GM12878 (cell line): ENCODE measurements around the gene ATP10A. TPM values are rescaled to one million over a fixed set of nuclear protein-coding genes. Genes with fewer than 3 reads are reported as not detected.

Source experiments
- ATAC-seq: fragments of 200-7000 bp; cut with Tn5 transposase; 3 replicates; pipeline ENCODE4 v1.9.1; 2020; ENCODE audit warnings: mild to moderate bottlenecking, moderate library complexity
- BruUV-seq: library from RNA; stranded (reverse); fragments of 400-500 nt; replicated peaks from 2 replicates; lab custom pipeline; 2021; lab: Mats Ljungman, UMichigan
- CTCF ChIA-PET: fragments of 300-600 bp; sonication (Branson Sonifier 250); formaldehyde crosslinking; extraction: SDS; loops from one replicate; lab custom pipeline; 2021; ENCODE audit warnings: inconsistent platforms; lab: Yijun Ruan, JAX
- POLR2A ChIA-PET: fragments of 350-600 bp; formaldehyde crosslinking; extraction: SDS; loops from one replicate; lab custom pipeline; 2021; ENCODE audit warnings: inconsistent platforms; lab: Charles Lee
- RAD21 ChIA-PET: fragments of 300-600 bp; sonication (Branson Sonifier 250); formaldehyde crosslinking; loops from one replicate; lab custom pipeline; 2023; ENCODE audit warnings: antibody characterized with exemption; ENCODE audit not compliant: unreplicated experiment; lab: Charles Lee
- SMC1A ChIA-PET: fragments of 300-600 bp; sonication (Branson Sonifier 250); formaldehyde crosslinking; loops from one replicate; lab custom pipeline; 2023; ENCODE audit not compliant: unreplicated experiment, uncharacterized antibody; lab: Charles Lee
- DNase-seq: peaks from one replicate; pipeline ENCODE4 v3.0.0-alpha.2; 2011; ENCODE audit warnings: low read depth, low spot score
- FAIRE-seq: peaks from 3 replicates; lab custom pipeline; 2011; peaks lifted over from hg19 to GRCh38; lab: Jason Lieb, UNC
- H2AFZ ChIP-seq: 2 replicates; pipeline ENCODE4 v1.6.0; 2011; ENCODE audit warnings: low read depth, low read length, control low read depth; ENCODE audit not compliant: control insufficient read depth
- H3K27ac ChIP-seq: 2 replicates; pipeline ENCODE4 v1.5.1; 2011; ENCODE audit warnings: control low read depth; ENCODE audit not compliant: control insufficient read depth, insufficient read depth
- H3K27me3 ChIP-seq, 2 experiments: replicated peaks in 1 of 2; 2 replicates each; pipeline versions ENCODE4 v1.6.0 to v1.6.1; 2011; ENCODE audit warnings: low read length in 1 of 2; ENCODE audit not compliant: control insufficient read depth in 2 of 2, insufficient read depth in 2 of 2
- H3K36me3 ChIP-seq, 2 experiments: 2 replicates each; pipeline ENCODE4 v1.5.1; 2011; ENCODE audit warnings: low read length in 1 of 2; ENCODE audit not compliant: control insufficient read depth in 2 of 2, insufficient read depth in 2 of 2
- H3K4me1 ChIP-seq: 2 replicates; pipeline ENCODE4 v1.6.1; 2011; ENCODE audit warnings: mild to moderate bottlenecking, low read length, moderate library complexity, mixed read lengths; ENCODE audit not compliant: control insufficient read depth, insufficient read depth
- H3K4me2 ChIP-seq: 2 replicates; pipeline ENCODE4 v1.6.0; 2011; ENCODE audit warnings: control low read depth; ENCODE audit not compliant: control insufficient read depth, insufficient read depth
- H3K4me3 ChIP-seq: fragments of 200-600 bp; sonication (generic); 2 replicates; pipeline ENCODE4 v1.5.1; 2016
- H3K79me2 ChIP-seq: 2 replicates; pipeline ENCODE4 v1.6.0; 2011; ENCODE audit warnings: low read length; ENCODE audit not compliant: control insufficient read depth, insufficient read depth
- H3K9ac ChIP-seq: 2 replicates; pipeline ENCODE4 v1.8.0; 2011; ENCODE audit warnings: low read length, control low read depth, mixed read lengths; ENCODE audit not compliant: control insufficient read depth, insufficient read depth
- H3K9me3 ChIP-seq: replicated peaks from 3 replicates; pipeline ENCODE4 v1.5.1; 2011; ENCODE audit warnings: mild to moderate bottlenecking, low read length; ENCODE audit not compliant: control insufficient read depth, insufficient read depth
- H4K20me1 ChIP-seq: 2 replicates; pipeline ENCODE4 v1.6.0; 2011; ENCODE audit not compliant: control insufficient read depth, insufficient read depth
- BCLAF1 ChIP-seq: fragments of 450-650 bp; IDR thresholded peaks from 2 replicates; pipeline ENCODE4 v1.6.1; 2017; ENCODE audit warnings: antibody characterized with exemption, mild to moderate bottlenecking, moderate library complexity
- CBFB ChIP-seq: IDR thresholded peaks from 2 replicates; pipeline ENCODE4 v1.6.1; 2016; ENCODE audit warnings: antibody characterized with exemption, low read depth
- IRF3 ChIP-seq: fragments of 450-650 bp; IDR thresholded peaks from 2 replicates; pipeline ENCODE4 v1.6.1; 2014; ENCODE audit warnings: mild to moderate bottlenecking
- MEF2A ChIP-seq: IDR thresholded peaks from 2 replicates; pipeline ENCODE4 v1.6.1; 2011; ENCODE audit warnings: low read depth, mild to moderate bottlenecking, low read length, moderate library complexity; ENCODE audit not compliant: insufficient read depth
- MLLT1 ChIP-seq: fragments of 450-650 bp; IDR thresholded peaks from 2 replicates; pipeline ENCODE4 v1.6.1; 2016; ENCODE audit warnings: mild to moderate bottlenecking
- SPI1 ChIP-seq: IDR thresholded peaks from 2 replicates; pipeline ENCODE4 v1.6.1; 2011; ENCODE audit warnings: low read depth, mild to moderate bottlenecking, low read length, moderate library complexity, borderline replicate concordance; ENCODE audit not compliant: insufficient read depth
- SRF ChIP-seq, 2 experiments: IDR thresholded peaks; 2 replicates each; pipeline ENCODE4 v1.6.1; 2011; ENCODE audit warnings: low read depth in 2 of 2, low read length in 2 of 2, mild to moderate bottlenecking in 1 of 2, moderate library complexity in 1 of 2
- YBX1 ChIP-seq: fragments of 450-650 bp; IDR thresholded peaks from 2 replicates; pipeline ENCODE4 v1.6.1; 2016; ENCODE audit warnings: antibody characterized with exemption
- ZNF274 ChIP-seq: IDR thresholded peaks from one replicate; pipeline ENCODE4 v1.8.0; 2011; ENCODE audit not compliant: insufficient read length, insufficient read depth
- ZSCAN29 ChIP-seq: fragments of 450-650 bp; IDR thresholded peaks from 2 replicates; pipeline ENCODE4 v1.6.1; 2017; ENCODE audit warnings: mild to moderate bottlenecking, moderate library complexity
- WGBS: methylation state at CpG from one replicate; pipeline ENCODE4 v1.1.6; 2016; ENCODE audit warnings: low lambda C conversion rate; ENCODE audit not compliant: insufficient replicate concordance, insufficient coverage; ENCODE audit errors: missing lambda C conversion rate; 5-methylcytosine and 5-hydroxymethylcytosine counted together
- in situ Hi-C: fragments of 300-500 bp; cut with MboI; formaldehyde crosslinking; loops from 9 replicates; pipeline ENCODE4 v1.14.3; 2018; ENCODE audit warnings: mixed read lengths
- intact Hi-C: fragments of 100-400 bp; cut with micrococcal nuclease; formaldehyde crosslinking; loops from one replicate; pipeline ENCODE4 v1.14.2; 2022; ENCODE audit not compliant: unreplicated experiment
- polyA plus RNA-seq, 11 experiments: library from polyadenylated mRNA; depleted of rRNA in 4 of 11; unstranded in 6 of 11; stranded (reverse) in 5 of 11; fragments of >200 nt; fragmentation: Nextera tagmentation in 4 of 11; fragmentation: Illumina TruSeq in 1 of 11; extraction: Ambion mirVana in 4 of 11; extraction: Trizol in 1 of 11; gene quantifications; 1 replicate in 1 of 11; 2 replicates in 10 of 11; pipeline versions ENCODE4 v1.2.1 to v1.2.3, GENCODE V29; 2011 to 2016; ENCODE audit warnings: inconsistent platforms in 2 of 11, missing spikeins in 2 of 11, low read depth in 1 of 11
- total RNA-seq, 4 experiments: library from RNA; depleted of rRNA in 3 of 4; stranded (reverse); fragments of >200 nt in 3 of 4; fragmentation: Illumina TruSeq in 1 of 4; extraction: Trizol in 1 of 4; gene quantifications; 2 replicates each; pipeline versions ENCODE4 v1.2.1 to v1.2.3, GENCODE V29; 2013 to 2021

ATP10A gene
- total and polyA plus RNA-seq, 10 of the 15 experiments (the other 5 are each of a cell fraction or from before 2014, with no cell fraction given) = 0.04 to 1.5 (median 0.31) TPM; not detected in 2

- DNase-seq (no peak), ATAC-seq (no peak), FAIRE-seq (no peak)
- Histone ChIP-seq H3K4me3 (no peak overlapping the region), H2AFZ (no peak overlapping the region), H3K79me2 (no peaks in the 10 kb centered on the region), H3K9me3 (no peaks in the 10 kb centered on the region), H3K4me2 (no peak overlapping the region), H3K27ac (no peak overlapping the region), H3K36me3 (no peaks in the 10 kb centered on the region), H3K9ac (no peak overlapping the region), H4K20me1 (no peaks in the 10 kb centered on the region), H3K4me1 (peaks cover 1% of the 10 kb centered on the region; the same call in 1 of the 2 replicates), H3K27me3 (no peaks in the 10 kb centered on the region)
- in situ Hi-C loops = no loop called here
- no TSS peak for BruUV-seq
- ChIA-PET POLR2A (no interaction called here), RAD21 (no interaction called here), CTCF (no interaction called here), SMC1A (no interaction called here)
- TF ChIP-seq ZNF274 (no peak), IRF3 (no peak), ZSCAN29 (no peak)
- WGBS = 75% methylated on average over 6 of the region's 6 CpGs
- intact Hi-C loops = no loop called here
Observed at GRCh38 chr15:25844542-25844941, 18.6 kb downstream of the ATP10A start.

- ChIA-PET SMC1A (no interaction called here), RAD21 (no interaction called here), CTCF (no interaction called here), POLR2A (no interaction called here)
- no peak for ATAC-seq
- H3K4me3 ChIP-seq = no peak overlapping the region
- H3K9ac ChIP-seq = no peak overlapping the region
- H3K36me3 ChIP-seq = no peaks in the 10 kb centered on the region
- H3K4me2 ChIP-seq = no peak overlapping the region
- no peaks in the 10 kb centered on the region for H3K27me3 ChIP-seq
- no peak overlapping the region for H3K27ac ChIP-seq
- no peak for DNase-seq
- no peak overlapping the region for H2AFZ ChIP-seq
- no peaks in the 10 kb centered on the region for H3K79me2 ChIP-seq
- no peaks in the 10 kb centered on the region for H4K20me1 ChIP-seq
- no peaks in the 10 kb centered on the region; the same call in 1 of the 2 replicates for H3K4me1 ChIP-seq
- TF ChIP-seq SRF (IDR thresholded peaks at IDR 0.05; ENCODE audit: low read depth in 2 of 2, low read length in 2 of 2) (no peak), MEF2A (no peak), SPI1 (no peak), MLLT1 (no peak), BCLAF1 (no peak), CBFB (no peak), YBX1 (no peak)
- WGBS = 88% methylated on average over 7 of the region's 7 CpGs
- no TSS peak for BruUV-seq
- FAIRE-seq = no peak
- intact Hi-C loops (no loop called here), in situ Hi-C loops (no loop called here)
- H3K9me3 ChIP-seq = no peaks in the 10 kb centered on the region
Observed at GRCh38 chr15:25844076-25844475, 19.1 kb downstream of the ATP10A start.
